H1 (cell line): ENCODE measurements around the gene OLIG2. TPM values are rescaled to one million over a fixed set of nuclear protein-coding genes. Genes with fewer than 3 reads are reported as not detected.
A peak's percentile ranks its signal among the peaks of the same experiment; 100 is the strongest.

Experiments
- CHD2 ChIP-seq: IDR thresholded peaks from 2 replicates; pipeline ENCODE4 v1.6.1; 2012; ENCODE audit warnings: low read length, improper control_type of control experiment
- CHD7 ChIP-seq: fragments of 300-600 bp; sonication (generic); IDR thresholded peaks from 2 replicates; pipeline ENCODE4 v1.7.1; 2012; ENCODE audit warnings: low read length, moderate library complexity, mild to moderate bottlenecking, inconsistent platforms; ENCODE audit not compliant: insufficient replicate concordance
- JUND ChIP-seq: IDR thresholded peaks from 2 replicates; pipeline ENCODE4 v1.6.1; 2011; ENCODE audit warnings: mild to moderate bottlenecking, improper control_type of control experiment, low read length
- RAD21 ChIP-seq, 2 experiments: IDR thresholded peaks in 1 of 2; conservative IDR thresholded peaks in 1 of 2; 2 replicates each; pipeline ENCODE4 v1.6.1; 2011; ENCODE audit warnings: low read depth in 2 of 2, low read length in 2 of 2, improper control_type of control experiment in 1 of 2, inconsistent platforms in 1 of 2, mild to moderate bottlenecking in 1 of 2, moderate library complexity in 1 of 2
- SIN3A ChIP-seq, 2 experiments: IDR thresholded peaks in 1 of 2; conservative IDR thresholded peaks in 1 of 2; 2 replicates each; pipeline ENCODE4 v1.6.1; 2011 to 2012; ENCODE audit warnings: low read length in 2 of 2, improper control_type of control experiment in 1 of 2, low read depth in 1 of 2, mild to moderate bottlenecking in 1 of 2
- polyA plus RNA-seq, 7 experiments: library from polyadenylated mRNA; depleted of rRNA in 3 of 7; stranded (reverse) in 5 of 7; unstranded in 2 of 7; fragments of >200 nt in 5 of 7; fragments of 200-250 nt in 2 of 7; gene quantifications; 1 replicate in 5 of 7; 2 replicates in 1 of 7; 4 replicates in 1 of 7; pipeline versions ENCODE4 v1.2.1 to v1.2.3, GENCODE V29; 2011 to 2013; ENCODE audit warnings: missing spikeins in 2 of 7, mixed read lengths in 2 of 7
- total RNA-seq: library from RNA; stranded (reverse); fragmentation: NEBNext Ultra II Directional; extraction: Animal tissue kit (Norgen Biotek cat#: 25700); gene quantifications from 2 replicates; pipeline ENCODE4 v1.2.1, GENCODE V29; 2021
- TF ChIP-seq, protein P1 (sequence below): IDR thresholded peaks from 2 replicates; pipeline ENCODE4 v1.6.1; 2012; ENCODE audit warnings: inconsistent platforms

The OLIG2 gene
- total and polyA plus RNA-seq, 2 of the 8 experiments (the other 6 are each of a cell fraction or from before 2014, with no cell fraction given) = 0.79 TPM; not detected in 1

DNA sequence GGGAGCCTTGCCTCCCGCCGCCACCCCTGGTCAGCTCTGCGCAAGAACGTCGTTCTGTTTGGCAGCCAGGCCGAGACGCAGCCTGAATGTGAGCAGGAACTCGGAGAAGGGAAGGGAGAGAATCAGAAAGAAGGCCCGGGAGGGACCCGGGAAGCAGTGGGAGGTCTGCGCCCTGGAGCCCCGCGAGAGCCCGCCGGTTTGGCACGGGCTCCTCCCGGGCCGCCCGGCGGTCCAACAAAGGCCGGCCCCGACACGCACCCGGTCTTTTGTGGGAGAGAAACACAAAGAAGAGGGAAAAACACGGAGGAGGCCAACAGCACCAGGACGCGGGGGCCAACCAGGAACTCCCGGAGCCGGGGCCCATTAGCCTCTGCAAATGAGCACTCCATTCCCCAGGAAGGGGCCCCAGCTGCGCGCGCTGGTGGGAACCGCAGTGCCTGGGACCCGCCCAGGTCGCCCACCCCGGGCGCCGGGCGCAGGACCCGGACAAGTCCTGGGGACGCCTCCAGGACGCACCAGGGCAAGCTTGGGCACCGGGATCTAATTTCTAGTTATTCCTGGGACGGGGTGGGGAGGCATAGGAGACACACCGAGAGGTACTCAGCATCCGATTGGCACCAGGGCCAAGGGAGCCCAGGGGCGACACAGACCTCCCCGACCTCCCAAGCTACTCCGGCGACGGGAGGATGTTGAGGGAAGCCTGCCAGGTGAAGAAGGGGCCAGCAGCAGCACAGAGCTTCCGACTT lies 2.7 kb upstream of the OLIG2 start (continued):
- no peak for TF ChIP-seq CHD7
- 0 out of 4 replicates have a peak, but pooled peaks of 1 of the 2 experiments have one; percentile 0 for TF ChIP-seq RAD21 (IDR thresholded peaks at IDR 0.05 in 1 of 2, conservative IDR thresholded peaks at IDR 0.05 in 1 of 2; ENCODE audit: low read depth in 2 of 2, low read length in 2 of 2)
- 0 out of 4 replicates have a peak, but pooled peaks of 1 of the 2 experiments have one; percentile 24 for TF ChIP-seq SIN3A (conservative IDR thresholded peaks at IDR 0.05 in 1 of 2, IDR thresholded peaks at IDR 0.05 in 1 of 2; ENCODE audit: low read depth in 1 of 2, low read length in 2 of 2)
- TF ChIP-seq JUND = no peak
- TF ChIP-seq, protein P1, sequence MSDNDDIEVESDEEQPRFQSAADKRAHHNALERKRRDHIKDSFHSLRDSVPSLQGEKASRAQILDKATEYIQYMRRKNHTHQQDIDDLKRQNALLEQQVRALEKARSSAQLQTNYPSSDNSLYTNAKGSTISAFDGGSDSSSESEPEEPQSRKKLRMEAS = no peak
- no peak for TF ChIP-seq CHD2
